ENCODE measurements around the gene HAPLN2.

The HAPLN2 gene

DNA sequence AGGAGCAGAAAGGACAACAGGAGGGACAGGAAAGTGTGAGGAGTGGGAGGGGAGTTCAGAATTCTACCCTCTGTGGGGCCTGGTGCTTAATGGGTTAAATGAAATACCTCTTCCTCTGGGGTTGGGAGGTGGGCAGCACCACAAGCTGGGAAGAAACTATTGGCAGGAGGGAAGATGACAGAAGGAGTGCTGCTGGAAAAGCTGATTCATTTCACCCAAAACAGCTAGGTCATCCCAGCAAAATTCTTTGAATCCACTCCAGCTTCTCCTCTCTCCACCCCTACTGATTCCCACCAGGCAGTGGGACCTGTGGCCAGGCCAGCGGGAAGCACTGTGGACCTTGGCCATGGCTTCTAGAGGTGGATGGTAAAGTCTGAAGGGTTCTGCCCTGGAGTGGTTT is 35.5 kb downstream of the HAPLN2 start:
- ATAC-seq (ENCODE audit: insufficient read depth, low read depth), result no peak
- H3K4me2 ChIP-seq (ENCODE audit: insufficient read depth, low read length), result no peak overlapping the region
- peaks cover 4% of the 10 kb centered on the region for H3K27me3 ChIP-seq (ENCODE audit: insufficient read depth, low read length, poor library complexity)
- H3K36me3 ChIP-seq (ENCODE audit: insufficient read depth, low read length), result no peaks in the 10 kb centered on the region
- TF ChIP-seq, protein P1, sequence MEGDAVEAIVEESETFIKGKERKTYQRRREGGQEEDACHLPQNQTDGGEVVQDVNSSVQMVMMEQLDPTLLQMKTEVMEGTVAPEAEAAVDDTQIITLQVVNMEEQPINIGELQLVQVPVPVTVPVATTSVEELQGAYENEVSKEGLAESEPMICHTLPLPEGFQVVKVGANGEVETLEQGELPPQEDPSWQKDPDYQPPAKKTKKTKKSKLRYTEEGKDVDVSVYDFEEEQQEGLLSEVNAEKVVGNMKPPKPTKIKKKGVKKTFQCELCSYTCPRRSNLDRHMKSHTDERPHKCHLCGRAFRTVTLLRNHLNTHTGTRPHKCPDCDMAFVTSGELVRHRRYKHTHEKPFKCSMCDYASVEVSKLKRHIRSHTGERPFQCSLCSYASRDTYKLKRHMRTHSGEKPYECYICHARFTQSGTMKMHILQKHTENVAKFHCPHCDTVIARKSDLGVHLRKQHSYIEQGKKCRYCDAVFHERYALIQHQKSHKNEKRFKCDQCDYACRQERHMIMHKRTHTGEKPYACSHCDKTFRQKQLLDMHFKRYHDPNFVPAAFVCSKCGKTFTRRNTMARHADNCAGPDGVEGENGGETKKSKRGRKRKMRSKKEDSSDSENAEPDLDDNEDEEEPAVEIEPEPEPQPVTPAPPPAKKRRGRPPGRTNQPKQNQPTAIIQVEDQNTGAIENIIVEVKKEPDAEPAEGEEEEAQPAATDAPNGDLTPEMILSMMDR (IDR thresholded peaks at IDR 0.05; ENCODE audit: borderline replicate concordance, extremely low read depth, low read length, poor library complexity, severe bottlenecking), result no peak
- no peak for TF ChIP-seq EZH2 (IDR thresholded peaks at IDR 0.05; ENCODE audit: borderline replicate concordance, low read depth, low read length, severe bottlenecking)
- H3K4me3 ChIP-seq (ENCODE audit: low read depth in 1 of 2, low read length in 2 of 2), result no peak overlapping the region
- no peak for DNase-seq
- peaks cover 22% of the 10 kb centered on the region; the same call in 1 of the 2 replicates for H4K20me1 ChIP-seq (ENCODE audit: insufficient read depth, low read length)
- H3K9me3 ChIP-seq (ENCODE audit: insufficient read depth, low read length, severe bottlenecking), result no peaks in the 10 kb centered on the region
- H3K79me2 ChIP-seq (ENCODE audit: insufficient read depth, low read length), result no peaks in the 10 kb centered on the region
- peaks cover 11% of the 10 kb centered on the region for H3K4me1 ChIP-seq (ENCODE audit: insufficient read depth, low read length)
- no peak overlapping the region for H3K27ac ChIP-seq (ENCODE audit: low read length)
- no peak overlapping the region for H2AFZ ChIP-seq (ENCODE audit: low read depth, low read length)
- H3K9ac ChIP-seq (ENCODE audit: low read depth, low read length), result no peak overlapping the region

DNA sequence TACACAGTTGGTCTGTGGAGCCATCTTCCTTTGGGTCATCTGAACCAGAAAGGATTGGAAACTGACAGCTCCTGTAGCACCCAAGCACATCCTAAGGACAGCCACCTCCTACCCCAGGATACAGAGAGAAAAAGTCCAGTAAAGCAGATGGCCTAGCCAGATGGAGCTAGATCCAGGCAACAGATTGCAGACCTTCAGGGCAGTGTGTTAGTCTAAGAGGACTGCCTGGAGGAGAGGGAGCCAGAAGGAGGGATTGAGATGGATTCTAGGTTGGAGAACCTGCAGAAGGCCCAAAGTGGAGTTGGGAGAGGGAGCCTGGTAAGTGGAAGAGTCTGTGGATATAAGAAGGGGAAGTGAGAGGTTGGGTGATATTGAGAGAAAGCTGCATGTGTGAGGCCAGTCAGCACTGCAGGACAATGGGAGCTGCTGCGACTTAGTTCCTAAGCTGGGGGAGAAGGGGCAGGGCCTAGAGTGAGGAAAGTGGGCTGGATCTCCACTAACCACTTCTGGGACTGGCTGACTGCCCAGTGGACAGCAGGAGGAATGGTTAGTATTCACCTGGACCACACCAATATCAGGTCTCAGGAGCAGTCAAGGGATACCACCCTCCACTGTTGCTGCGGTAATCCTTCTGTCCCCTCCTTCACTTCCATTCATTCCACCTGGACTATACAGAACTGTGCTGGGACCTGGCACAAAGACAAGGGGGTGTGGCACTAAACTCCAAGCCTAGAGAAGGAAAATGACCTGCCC is 36.1 kb downstream of the HAPLN2 start:
- Histone ChIP-seq H3K4me1 (ENCODE audit: insufficient read depth, low read length) (peaks cover 17% of the 10 kb centered on the region), H4K20me1 (ENCODE audit: insufficient read depth, low read length) (peaks cover 22% of the 10 kb centered on the region; the same call in 1 of the 2 replicates), H2AFZ (ENCODE audit: low read depth, low read length) (no peak overlapping the region), H3K36me3 (ENCODE audit: insufficient read depth, low read length) (no peaks in the 10 kb centered on the region), H3K27ac (ENCODE audit: low read length) (no peak overlapping the region), H3K79me2 (ENCODE audit: insufficient read depth, low read length) (no peaks in the 10 kb centered on the region), H3K4me2 (ENCODE audit: insufficient read depth, low read length) (no peak overlapping the region), H3K27me3 (ENCODE audit: insufficient read depth, low read length, poor library complexity) (peaks cover 4% of the 10 kb centered on the region), H3K4me3 (ENCODE audit: low read depth in 1 of 2, low read length in 2 of 2) (no peak overlapping the region), H3K9ac (ENCODE audit: low read depth, low read length) (no peak overlapping the region), H3K9me3 (ENCODE audit: insufficient read depth, low read length, severe bottlenecking) (no peaks in the 10 kb centered on the region)
- DNase-seq (no peak), ATAC-seq (ENCODE audit: insufficient read depth, low read depth) (no peak)
- TF ChIP-seq, protein P1 (IDR thresholded peaks at IDR 0.05; ENCODE audit: borderline replicate concordance, extremely low read depth, low read length, poor library complexity, severe bottlenecking), result no peak
- no peak for TF ChIP-seq EZH2 (IDR thresholded peaks at IDR 0.05; ENCODE audit: borderline replicate concordance, low read depth, low read length, severe bottlenecking)

DNA sequence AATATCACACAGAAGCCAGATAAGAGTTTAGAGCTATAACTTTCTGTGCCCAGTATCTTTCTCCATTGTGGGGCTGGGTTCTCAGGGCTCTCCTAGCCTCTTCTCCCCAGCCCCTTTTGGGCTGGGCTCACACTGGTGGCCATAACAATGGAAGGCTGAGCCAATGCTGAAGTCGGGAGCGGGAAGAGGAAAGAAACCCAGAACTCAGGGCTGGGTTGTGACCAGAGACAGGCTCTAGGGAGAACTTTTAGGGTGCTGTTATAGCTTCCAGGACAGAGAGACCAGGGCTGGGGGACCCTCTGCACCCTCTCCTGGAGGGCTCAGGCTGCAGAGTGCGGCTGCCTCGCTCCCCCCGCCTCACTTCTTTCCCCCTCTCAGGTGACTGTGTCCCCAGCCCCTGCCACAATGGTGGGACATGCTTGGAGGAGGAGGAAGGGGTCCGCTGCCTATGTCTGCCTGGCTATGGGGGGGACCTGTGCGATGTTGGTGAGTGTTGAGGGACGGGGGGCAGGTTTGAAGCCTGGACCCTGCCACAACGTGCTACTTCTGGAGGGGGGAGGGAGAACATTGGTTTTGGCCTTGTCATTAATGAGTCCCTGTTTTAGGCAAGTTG is 36.8 kb downstream of the HAPLN2 start:
- Histone ChIP-seq H3K36me3 (ENCODE audit: insufficient read depth, low read length) (no peaks in the 10 kb centered on the region), H3K27me3 (ENCODE audit: insufficient read depth, low read length, poor library complexity) (peaks cover 4% of the 10 kb centered on the region), H2AFZ (ENCODE audit: low read depth, low read length) (no peak overlapping the region), H3K9me3 (ENCODE audit: insufficient read depth, low read length, severe bottlenecking) (no peaks in the 10 kb centered on the region), H3K9ac (ENCODE audit: low read depth, low read length) (no peak overlapping the region), H3K27ac (ENCODE audit: low read length) (no peak overlapping the region), H4K20me1 (ENCODE audit: insufficient read depth, low read length) (peaks cover 22% of the 10 kb centered on the region; the same call in 1 of the 2 replicates), H3K4me3 (ENCODE audit: low read depth in 1 of 2, low read length in 2 of 2) (no peak overlapping the region), H3K79me2 (ENCODE audit: insufficient read depth, low read length) (no peaks in the 10 kb centered on the region), H3K4me1 (ENCODE audit: insufficient read depth, low read length) (peaks cover 18% of the 10 kb centered on the region), H3K4me2 (ENCODE audit: insufficient read depth, low read length) (no peak overlapping the region)
- no peak for TF ChIP-seq EZH2 (IDR thresholded peaks at IDR 0.05; ENCODE audit: borderline replicate concordance, low read depth, low read length, severe bottlenecking)
- TF ChIP-seq, protein P1 (IDR thresholded peaks at IDR 0.05; ENCODE audit: borderline replicate concordance, extremely low read depth, low read length, poor library complexity, severe bottlenecking), result no peak
- ATAC-seq (ENCODE audit: insufficient read depth, low read depth) (no peak), DNase-seq (no peak)

Data from DND-41 (cell line).